ENCODE results near the gene IKBKG. TPM values are rescaled to one million over a fixed set of nuclear protein-coding genes. Genes with fewer than 3 reads are reported as not detected.
A peak's percentile ranks its signal among the peaks of the same experiment; 100 is the strongest.

The IKBKG gene
- total RNA-seq, 1 experiment from 2014 or later: 24.0 TPM

DNA sequence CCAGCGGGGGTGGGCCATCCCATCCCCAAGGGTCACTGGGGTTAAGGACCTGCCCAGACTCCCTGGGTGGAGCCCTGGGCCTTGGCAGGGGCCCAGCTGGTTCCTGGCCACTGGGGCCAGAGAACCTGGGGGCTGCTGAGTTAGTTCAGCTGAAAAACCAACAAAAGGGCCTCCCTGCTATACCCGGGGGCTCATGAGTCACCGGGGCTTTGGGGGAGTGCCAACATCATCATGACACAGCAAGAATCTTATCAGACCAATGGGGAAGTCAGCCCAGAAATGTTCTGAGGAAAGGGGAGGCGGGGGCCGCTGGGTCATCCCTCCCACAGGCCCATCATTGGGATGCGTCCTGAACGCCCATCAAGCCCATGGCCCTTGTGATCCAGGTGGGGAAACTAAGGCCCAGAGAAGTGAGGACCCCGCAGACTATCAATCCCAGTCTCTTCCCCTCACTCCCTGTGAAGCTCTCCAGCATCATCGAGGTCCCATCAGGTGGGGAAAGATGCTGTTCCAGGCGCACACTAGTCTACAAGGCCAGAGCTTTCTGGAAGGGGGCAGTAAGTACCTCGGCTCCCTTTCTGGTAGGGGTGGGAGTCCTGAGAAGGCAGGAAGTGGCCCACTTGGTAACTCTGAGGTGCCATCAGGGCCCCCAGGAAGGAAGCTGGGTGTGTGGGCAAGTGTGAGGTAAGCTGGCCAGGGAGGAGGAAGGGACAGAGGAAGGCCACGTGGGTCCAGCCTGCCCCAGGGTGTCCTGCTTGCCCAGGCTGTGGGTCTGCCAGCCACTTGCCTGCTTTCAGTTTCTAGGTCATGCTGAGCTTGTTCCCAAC is 5.3 kb upstream of the IKBKG start:
- ChIA-PET CTCF (no interaction called here), POLR2A (no interaction called here), RAD21 (ENCODE audit: low non-redundant PET in 1 of 2, low total read pairs in 2 of 2, uncharacterized antibody in 2 of 2, unreplicated experiment in 2 of 2) (no interaction called here)
- Histone ChIP-seq H4K20me1 (ENCODE audit: insufficient read depth) (no peaks in the 10 kb centered on the region), H2AFZ (ENCODE audit: low read depth, low read length, poor library complexity, severe bottlenecking) (no peak overlapping the region), H3K36me3 (ENCODE audit: control insufficient read depth in 1 of 2, insufficient read depth in 2 of 2, low read length in 2 of 2) (peaks cover 0 to 9% of the 10 kb centered on the region in 2 experiments; a peak in 2 of 4 replicates), H3K79me2 (ENCODE audit: insufficient read depth, low read length) (peaks cover 21% of the 10 kb centered on the region), H3K27ac (ENCODE audit: low read depth, low read length) (peak overlapping the region; percentile 79), H3K4me3 (replicated peaks in 1 of 2; ENCODE audit: low read depth in 1 of 2, low read length in 2 of 2) (no peak overlapping the region; a peak in 1 of 4 replicates), H3K9me2 (ENCODE audit: insufficient read depth) (no peaks in the 10 kb centered on the region), H3K9ac (ENCODE audit: low read length) (peak overlapping the region; percentile 47), H3K9me3 (ENCODE audit: control insufficient read depth in 1 of 2, insufficient read depth in 1 of 2, low read depth in 1 of 2, low read length in 2 of 2) (no peaks in the 10 kb centered on the region), H3K4me2 (ENCODE audit: low read length) (peak overlapping the region; percentile 57), H3K4me1 (ENCODE audit: control insufficient read depth in 1 of 2, insufficient read depth in 2 of 2, low read length in 2 of 2) (peaks cover 27 to 34% of the 10 kb centered on the region in 2 experiments), H3K27me3 (ENCODE audit: insufficient read depth, low read length) (no peaks in the 10 kb centered on the region)
- ATAC-seq (peak; percentile 31), DNase-seq (ENCODE audit: low read depth, low spot score) (peak; percentile 34)
- TF ChIP-seq TCF7L2 (IDR thresholded peaks at IDR 0.05; ENCODE audit: borderline replicate concordance, extremely low read depth, insufficient read depth, insufficient read length): peak; percentile 14
- TF ChIP-seq, protein P1, sequence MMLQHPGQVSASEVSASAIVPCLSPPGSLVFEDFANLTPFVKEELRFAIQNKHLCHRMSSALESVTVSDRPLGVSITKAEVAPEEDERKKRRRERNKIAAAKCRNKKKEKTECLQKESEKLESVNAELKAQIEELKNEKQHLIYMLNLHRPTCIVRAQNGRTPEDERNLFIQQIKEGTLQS (IDR thresholded peaks at IDR 0.05): no peak
- BruUV-seq (replicated peaks): no TSS peak
- intact Hi-C loops (cut with micrococcal nuclease): no loop called here

DNA sequence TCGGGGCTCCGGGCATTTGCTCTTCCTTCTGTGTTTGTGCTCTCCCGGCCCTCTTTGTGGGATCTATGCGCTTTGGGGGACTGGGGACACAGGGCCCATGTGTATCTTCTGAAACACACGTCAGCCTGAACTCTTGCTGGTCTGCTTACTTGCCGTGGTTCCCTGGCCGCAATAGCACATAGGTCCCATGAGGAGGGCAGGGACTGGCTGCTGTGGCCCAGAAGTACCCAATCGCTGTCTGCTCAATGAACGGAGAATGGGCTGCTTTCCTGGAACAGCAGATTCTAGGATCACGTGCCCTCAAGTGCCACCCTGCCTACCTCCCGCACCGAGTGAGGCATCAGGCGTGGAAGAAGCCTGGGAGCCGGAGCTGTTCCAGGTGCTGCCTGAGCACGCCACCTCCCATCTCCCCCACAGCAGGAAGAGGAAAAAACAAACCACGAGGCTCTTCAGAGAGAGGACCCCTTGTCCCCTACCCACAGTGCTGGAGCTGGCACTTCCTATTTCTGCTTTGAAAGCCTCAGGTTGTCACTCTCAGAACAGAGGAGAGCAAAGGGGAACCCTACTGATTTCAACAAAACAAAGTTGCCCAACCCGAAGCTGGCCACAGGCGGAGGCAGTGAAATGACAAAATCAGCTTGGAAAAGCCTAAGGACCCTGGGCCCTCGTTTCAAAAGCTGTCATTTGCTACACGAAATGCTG is 4.5 kb upstream of the IKBKG start:
- CTCF ChIA-PET: no interaction called here
- peak overlapping the region; percentile 57 for H3K4me2 ChIP-seq (ENCODE audit: low read length)
- H3K4me3 ChIP-seq (replicated peaks in 1 of 2; ENCODE audit: low read depth in 1 of 2, low read length in 2 of 2): no peak overlapping the region
- intact Hi-C loops (cut with micrococcal nuclease): no loop called here
- no peak for DNase-seq (ENCODE audit: low read depth, low spot score)
- no peaks in the 10 kb centered on the region for H3K27me3 ChIP-seq (ENCODE audit: insufficient read depth, low read length)
- H3K4me1 ChIP-seq (ENCODE audit: control insufficient read depth in 1 of 2, insufficient read depth in 2 of 2, low read length in 2 of 2): peaks cover 27 to 34% of the 10 kb centered on the region in 2 experiments
- TSS peak; percentile 38 for BruUV-seq (replicated peaks)
- H3K9me3 ChIP-seq (ENCODE audit: control insufficient read depth in 1 of 2, insufficient read depth in 1 of 2, low read depth in 1 of 2, low read length in 2 of 2): no peaks in the 10 kb centered on the region
- peaks cover 0 to 9% of the 10 kb centered on the region in 2 experiments; a peak in 2 of 4 replicates for H3K36me3 ChIP-seq (ENCODE audit: control insufficient read depth in 1 of 2, insufficient read depth in 2 of 2, low read length in 2 of 2)
- peak overlapping the region; percentile 47; the same call in 1 of the 2 replicates for H3K9ac ChIP-seq (ENCODE audit: low read length)
- peaks cover 23% of the 10 kb centered on the region for H3K79me2 ChIP-seq (ENCODE audit: insufficient read depth, low read length)
- no peak for ATAC-seq
- POLR2A ChIA-PET: no interaction called here
- no peaks in the 10 kb centered on the region for H3K9me2 ChIP-seq (ENCODE audit: insufficient read depth)
- H4K20me1 ChIP-seq (ENCODE audit: insufficient read depth): no peaks in the 10 kb centered on the region
- no peak overlapping the region for H2AFZ ChIP-seq (ENCODE audit: low read depth, low read length, poor library complexity, severe bottlenecking)
- peak overlapping the region; percentile 79 for H3K27ac ChIP-seq (ENCODE audit: low read depth, low read length)
- RAD21 ChIA-PET (ENCODE audit: low non-redundant PET in 1 of 2, low total read pairs in 2 of 2, uncharacterized antibody in 2 of 2, unreplicated experiment in 2 of 2): no interaction called here
- no peak for TF ChIP-seq JUND (IDR thresholded peaks at IDR 0.05)
- TF ChIP-seq POLR2AphosphoS5 (IDR thresholded peaks at IDR 0.05; ENCODE audit: low read depth, low read length): no peak
- no peak for TF ChIP-seq EZH2phosphoT487 (IDR thresholded peaks at IDR 0.05; ENCODE audit: borderline replicate concordance)
- TF ChIP-seq, protein P2, sequence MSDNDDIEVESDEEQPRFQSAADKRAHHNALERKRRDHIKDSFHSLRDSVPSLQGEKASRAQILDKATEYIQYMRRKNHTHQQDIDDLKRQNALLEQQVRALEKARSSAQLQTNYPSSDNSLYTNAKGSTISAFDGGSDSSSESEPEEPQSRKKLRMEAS (IDR thresholded peaks at IDR 0.05): no peak
- TF ChIP-seq, protein P3, sequence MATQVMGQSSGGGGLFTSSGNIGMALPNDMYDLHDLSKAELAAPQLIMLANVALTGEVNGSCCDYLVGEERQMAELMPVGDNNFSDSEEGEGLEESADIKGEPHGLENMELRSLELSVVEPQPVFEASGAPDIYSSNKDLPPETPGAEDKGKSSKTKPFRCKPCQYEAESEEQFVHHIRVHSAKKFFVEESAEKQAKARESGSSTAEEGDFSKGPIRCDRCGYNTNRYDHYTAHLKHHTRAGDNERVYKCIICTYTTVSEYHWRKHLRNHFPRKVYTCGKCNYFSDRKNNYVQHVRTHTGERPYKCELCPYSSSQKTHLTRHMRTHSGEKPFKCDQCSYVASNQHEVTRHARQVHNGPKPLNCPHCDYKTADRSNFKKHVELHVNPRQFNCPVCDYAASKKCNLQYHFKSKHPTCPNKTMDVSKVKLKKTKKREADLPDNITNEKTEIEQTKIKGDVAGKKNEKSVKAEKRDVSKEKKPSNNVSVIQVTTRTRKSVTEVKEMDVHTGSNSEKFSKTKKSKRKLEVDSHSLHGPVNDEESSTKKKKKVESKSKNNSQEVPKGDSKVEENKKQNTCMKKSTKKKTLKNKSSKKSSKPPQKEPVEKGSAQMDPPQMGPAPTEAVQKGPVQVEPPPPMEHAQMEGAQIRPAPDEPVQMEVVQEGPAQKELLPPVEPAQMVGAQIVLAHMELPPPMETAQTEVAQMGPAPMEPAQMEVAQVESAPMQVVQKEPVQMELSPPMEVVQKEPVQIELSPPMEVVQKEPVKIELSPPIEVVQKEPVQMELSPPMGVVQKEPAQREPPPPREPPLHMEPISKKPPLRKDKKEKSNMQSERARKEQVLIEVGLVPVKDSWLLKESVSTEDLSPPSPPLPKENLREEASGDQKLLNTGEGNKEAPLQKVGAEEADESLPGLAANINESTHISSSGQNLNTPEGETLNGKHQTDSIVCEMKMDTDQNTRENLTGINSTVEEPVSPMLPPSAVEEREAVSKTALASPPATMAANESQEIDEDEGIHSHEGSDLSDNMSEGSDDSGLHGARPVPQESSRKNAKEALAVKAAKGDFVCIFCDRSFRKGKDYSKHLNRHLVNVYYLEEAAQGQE (IDR thresholded peaks at IDR 0.05; ENCODE audit: low read depth): no peak
- TF ChIP-seq RAD21 (IDR thresholded peaks at IDR 0.05; ENCODE audit: low read depth): no peak
- TF ChIP-seq FOSL1 (IDR thresholded peaks at IDR 0.05; ENCODE audit: low read depth): no peak
- TF ChIP-seq POLR2A (IDR thresholded peaks at IDR 0.05; ENCODE audit: borderline replicate concordance, extremely low read depth, insufficient read depth, insufficient read length): no peak
- TF ChIP-seq, protein P4, sequence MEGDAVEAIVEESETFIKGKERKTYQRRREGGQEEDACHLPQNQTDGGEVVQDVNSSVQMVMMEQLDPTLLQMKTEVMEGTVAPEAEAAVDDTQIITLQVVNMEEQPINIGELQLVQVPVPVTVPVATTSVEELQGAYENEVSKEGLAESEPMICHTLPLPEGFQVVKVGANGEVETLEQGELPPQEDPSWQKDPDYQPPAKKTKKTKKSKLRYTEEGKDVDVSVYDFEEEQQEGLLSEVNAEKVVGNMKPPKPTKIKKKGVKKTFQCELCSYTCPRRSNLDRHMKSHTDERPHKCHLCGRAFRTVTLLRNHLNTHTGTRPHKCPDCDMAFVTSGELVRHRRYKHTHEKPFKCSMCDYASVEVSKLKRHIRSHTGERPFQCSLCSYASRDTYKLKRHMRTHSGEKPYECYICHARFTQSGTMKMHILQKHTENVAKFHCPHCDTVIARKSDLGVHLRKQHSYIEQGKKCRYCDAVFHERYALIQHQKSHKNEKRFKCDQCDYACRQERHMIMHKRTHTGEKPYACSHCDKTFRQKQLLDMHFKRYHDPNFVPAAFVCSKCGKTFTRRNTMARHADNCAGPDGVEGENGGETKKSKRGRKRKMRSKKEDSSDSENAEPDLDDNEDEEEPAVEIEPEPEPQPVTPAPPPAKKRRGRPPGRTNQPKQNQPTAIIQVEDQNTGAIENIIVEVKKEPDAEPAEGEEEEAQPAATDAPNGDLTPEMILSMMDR (IDR thresholded peaks at IDR 0.05 in 2 of 3, conservative IDR thresholded peaks at IDR 0.05 in 1 of 3; ENCODE audit: borderline replicate concordance in 1 of 3, insufficient read depth in 1 of 3, low read depth in 2 of 3, low read length in 2 of 3): no peak
- no peak for TF ChIP-seq CEBPB (IDR thresholded peaks at IDR 0.05; ENCODE audit: low read depth)

Data from HCT116 (cell line).